IgD-negative memory B cell (primary cell): ENCODE measurements around the gene ALPL. TPM values are rescaled to one million over a fixed set of nuclear protein-coding genes. Genes with fewer than 3 reads are reported as not detected.

Experiments used
- H3K27ac Mint-ChIP-seq, 3 donors: one replicate each; pipeline ENCODE4 v1.8.0; 2020 to 2022; ENCODE audit warnings: mild to moderate bottlenecking in 3 of 3, mixed read lengths in 3 of 3, moderate library complexity in 1 of 3
- H3K27me3 Mint-ChIP-seq: one replicate; pipeline ENCODE4 v1.8.0; 2021; ENCODE audit warnings: mixed read lengths
- H3K36me3 Mint-ChIP-seq: one replicate; pipeline ENCODE4 v1.8.0; 2020; ENCODE audit warnings: mild to moderate bottlenecking, mixed read lengths
- H3K4me1 Mint-ChIP-seq, 3 donors: one replicate each; pipeline ENCODE4 v1.8.0; 2020 to 2022; ENCODE audit warnings: mixed read lengths in 3 of 3, mild to moderate bottlenecking in 1 of 3
- H3K4me3 Mint-ChIP-seq, 4 donors: one replicate each; pipeline ENCODE4 v1.8.0; 2020 to 2022; ENCODE audit warnings: mild to moderate bottlenecking in 4 of 4, mixed read lengths in 4 of 4, moderate library complexity in 3 of 4
- H3K9me3 Mint-ChIP-seq, 3 donors: one replicate each; pipeline ENCODE4 v1.8.0; 2020 to 2021; ENCODE audit warnings: mixed read lengths in 3 of 3, mild to moderate bottlenecking in 1 of 3
- polyA plus RNA-seq: library from polyadenylated mRNA; unstranded; fragments of 300-500 nt; fragmentation: Illumina TruSeq; gene quantifications from one replicate; pipeline ENCODE4 v1.2.3, GENCODE V29; 2021

The ALPL gene
- polyA plus RNA-seq, 1 donor from 2014 or later = 1.4 TPM

GRCh38 chr1:21532496-21532895 lies 23.3 kb downstream of the ALPL start:
- Mint-ChIP-seq H3K4me1 (peaks cover 4 to 8% (median 6%) of the 10 kb centered on the region in 3 donors), H3K27me3 (no peaks in the 10 kb centered on the region)

GRCh38 chr1:21532992-21533534 lies 23.8 kb downstream of the ALPL start:
- Mint-ChIP-seq H3K27me3 (peaks cover 3% of the 10 kb centered on the region), H3K36me3 (peaks cover 2% of the 10 kb centered on the region), H3K4me1 (peaks cover 4 to 8% (median 6%) of the 10 kb centered on the region in 3 donors), H3K4me3 (no peak overlapping the region), H3K9me3 (no peaks in the 10 kb centered on the region), H3K27ac (no peak overlapping the region)

More at GRCh38 chr1:21532496-21532895, 23.3 kb downstream of the ALPL start:
- Mint-ChIP-seq H3K9me3 (no peaks in the 10 kb centered on the region), H3K4me3 (no peak overlapping the region), H3K36me3 (no peaks in the 10 kb centered on the region), H3K27ac (no peak overlapping the region)

GRCh38 chr1:21534146-21534545 lies 24.9 kb downstream of the ALPL start:
- Mint-ChIP-seq H3K4me3 (no peak overlapping the region), H3K36me3 (peaks cover 2% of the 10 kb centered on the region), H3K27ac (no peak overlapping the region), H3K27me3 (peaks cover 13% of the 10 kb centered on the region), H3K9me3 (no peaks in the 10 kb centered on the region), H3K4me1 (peaks cover 4 to 8% (median 6%) of the 10 kb centered on the region in 3 donors)

DNA sequence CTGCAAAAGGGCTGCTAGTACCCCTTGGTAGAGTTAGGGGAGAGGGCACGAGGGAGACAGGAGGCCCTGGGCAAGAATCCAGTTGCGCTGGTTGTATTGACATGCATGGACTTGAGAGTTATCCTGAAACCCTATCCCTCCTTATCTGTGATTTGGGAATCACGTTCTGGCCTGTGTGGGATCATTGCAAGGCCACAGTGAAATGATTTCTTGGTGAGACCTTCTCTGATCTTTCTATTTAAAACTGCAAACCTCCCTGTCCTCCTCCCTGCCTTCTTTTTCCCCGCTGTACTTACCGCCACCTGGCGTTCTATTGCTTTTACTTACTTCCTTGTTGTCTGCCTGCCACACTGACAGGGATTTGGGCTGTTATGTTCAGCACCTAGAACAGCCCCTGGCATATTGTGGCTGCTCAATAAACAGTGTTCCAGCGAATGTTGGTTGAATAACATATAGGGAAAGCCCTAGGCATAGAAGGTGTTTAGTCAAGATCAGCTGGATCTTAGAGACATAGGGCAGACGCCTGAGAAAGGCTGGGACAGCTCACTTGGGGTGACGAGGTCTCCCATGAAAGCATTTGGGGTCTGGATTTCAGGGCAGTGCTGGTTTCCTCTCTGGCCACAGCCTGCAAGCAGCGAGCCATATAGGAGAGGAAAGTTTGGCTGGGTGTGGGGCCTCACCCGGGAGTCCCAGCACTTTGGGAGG lies 25.6 kb downstream of the ALPL start:
- H3K9me3 Mint-ChIP-seq = no peaks in the 10 kb centered on the region
- peaks cover 13% of the 10 kb centered on the region for H3K27me3 Mint-ChIP-seq
- peaks cover 4 to 8% (median 6%) of the 10 kb centered on the region in 3 donors for H3K4me1 Mint-ChIP-seq
- no peak overlapping the region for H3K4me3 Mint-ChIP-seq
- H3K27ac Mint-ChIP-seq = no peak overlapping the region
- peaks cover 2% of the 10 kb centered on the region for H3K36me3 Mint-ChIP-seq

DNA sequence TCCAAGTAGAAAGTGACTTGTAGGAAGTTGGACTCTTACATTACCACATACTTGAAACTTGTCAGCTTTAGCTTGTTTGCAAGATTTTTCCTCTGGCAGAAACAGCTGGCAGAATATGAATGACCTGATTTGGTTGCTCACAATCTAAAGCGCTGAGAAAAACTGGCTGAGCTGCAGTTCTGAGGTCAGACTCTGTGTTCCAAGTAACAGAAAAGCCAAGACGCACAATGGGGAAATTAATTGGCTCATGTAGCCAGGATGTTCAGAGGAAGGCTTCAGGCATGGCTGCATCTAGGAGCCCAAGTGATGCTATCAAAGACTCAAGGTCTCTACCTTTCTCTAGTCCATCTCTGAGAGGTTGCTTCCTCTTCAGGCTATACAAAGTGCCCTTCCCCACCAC lies 27.0 kb downstream of the ALPL start:
- Mint-ChIP-seq H3K27me3 (peaks cover 13% of the 10 kb centered on the region), H3K4me1 (peaks cover 4 to 8% (median 6%) of the 10 kb centered on the region in 3 donors), H3K36me3 (peaks cover 2% of the 10 kb centered on the region), H3K9me3 (no peaks in the 10 kb centered on the region), H3K4me3 (no peak overlapping the region), H3K27ac (no peak overlapping the region)

DNA sequence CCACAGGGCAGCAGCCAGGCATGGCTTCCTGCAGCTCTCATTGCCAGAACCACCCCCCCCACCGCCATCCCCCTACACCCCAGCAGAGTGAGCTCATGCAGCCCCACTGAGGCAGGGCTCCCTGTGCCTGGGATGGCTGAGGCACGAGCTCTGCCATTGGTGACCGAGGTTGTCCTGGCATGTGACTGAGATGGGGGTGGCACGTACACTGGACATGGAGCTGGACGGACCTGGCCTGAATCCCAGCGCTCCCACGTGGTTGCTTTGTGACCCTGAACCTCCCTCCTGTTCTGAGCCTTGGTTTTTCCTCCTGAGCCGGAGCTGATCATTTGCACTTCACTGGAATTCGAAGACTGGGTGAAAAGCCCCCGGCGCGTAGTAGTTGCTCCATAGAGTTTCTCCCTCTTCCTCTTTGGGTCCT lies 28.3 kb downstream of the ALPL start:
- peaks cover 14% of the 10 kb centered on the region for H3K27me3 Mint-ChIP-seq
- H3K27ac Mint-ChIP-seq = no peak overlapping the region
- H3K4me1 Mint-ChIP-seq = peaks cover 4 to 6% (median 4%) of the 10 kb centered on the region in 3 donors
- H3K4me3 Mint-ChIP-seq = peak overlapping the region in 1 of 4 donors; percentile 49
- peaks cover 2% of the 10 kb centered on the region for H3K36me3 Mint-ChIP-seq
- no peaks in the 10 kb centered on the region for H3K9me3 Mint-ChIP-seq

GRCh38 chr1:21537932-21538630 lies 28.9 kb downstream of the ALPL start:
- peaks cover 2% of the 10 kb centered on the region for H3K36me3 Mint-ChIP-seq
- H3K27ac Mint-ChIP-seq = no peak overlapping the region
- H3K27me3 Mint-ChIP-seq = peaks cover 14% of the 10 kb centered on the region

DNA sequence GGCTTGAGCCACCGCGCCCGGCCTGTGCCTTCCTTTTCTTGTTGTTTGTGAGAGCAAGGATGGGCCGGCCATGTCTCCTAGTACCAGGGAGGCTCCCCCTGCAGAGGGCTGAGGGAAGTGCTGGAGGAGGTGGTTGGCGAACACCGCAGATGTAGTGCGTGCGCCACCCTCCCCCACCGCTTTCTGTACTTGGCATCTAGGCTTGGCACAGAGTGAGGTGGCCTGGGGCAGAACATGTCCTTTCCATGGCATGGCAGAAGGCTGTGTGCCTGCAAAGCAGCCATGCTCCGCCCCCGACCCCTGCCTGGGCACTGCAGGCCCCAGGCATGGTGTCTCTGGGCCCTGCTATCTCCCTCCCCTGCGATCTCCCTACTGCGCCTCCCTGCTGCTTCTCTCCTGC lies 30.7 kb downstream of the ALPL start:
- H3K9me3 Mint-ChIP-seq = no peaks in the 10 kb centered on the region
- H3K36me3 Mint-ChIP-seq = peaks cover 2% of the 10 kb centered on the region
- H3K4me1 Mint-ChIP-seq = peaks cover 0 to 1% (median under 1%) of the 10 kb centered on the region in 3 donors
- H3K4me3 Mint-ChIP-seq = no peak overlapping the region
- H3K27ac Mint-ChIP-seq = no peak overlapping the region
- H3K27me3 Mint-ChIP-seq = peaks cover 14% of the 10 kb centered on the region

More at GRCh38 chr1:21537932-21538630, 28.9 kb downstream of the ALPL start:
- peaks cover 4 to 6% (median 4%) of the 10 kb centered on the region in 3 donors for H3K4me1 Mint-ChIP-seq
- H3K9me3 Mint-ChIP-seq = no peaks in the 10 kb centered on the region
- H3K4me3 Mint-ChIP-seq = peak overlapping the region in 1 of 4 donors; percentile 49

GRCh38 chr1:21541329-21541728 lies 32.1 kb downstream of the ALPL start:
- Mint-ChIP-seq H3K4me1 (no peaks in the 10 kb centered on the region), H3K4me3 (no peak overlapping the region), H3K9me3 (no peaks in the 10 kb centered on the region), H3K36me3 (peaks cover 2% of the 10 kb centered on the region), H3K27ac (no peak overlapping the region), H3K27me3 (peaks cover 14% of the 10 kb centered on the region)

- Mint-ChIP-seq H3K4me3 (no peak overlapping the region), H3K36me3 (peaks cover 2% of the 10 kb centered on the region), H3K9me3 (no peaks in the 10 kb centered on the region), H3K27me3 (peaks cover 14% of the 10 kb centered on the region), H3K4me1 (no peaks in the 10 kb centered on the region), H3K27ac (no peak overlapping the region)
Measured at GRCh38 chr1:21541835-21542234, 32.6 kb downstream of the ALPL start.

DNA sequence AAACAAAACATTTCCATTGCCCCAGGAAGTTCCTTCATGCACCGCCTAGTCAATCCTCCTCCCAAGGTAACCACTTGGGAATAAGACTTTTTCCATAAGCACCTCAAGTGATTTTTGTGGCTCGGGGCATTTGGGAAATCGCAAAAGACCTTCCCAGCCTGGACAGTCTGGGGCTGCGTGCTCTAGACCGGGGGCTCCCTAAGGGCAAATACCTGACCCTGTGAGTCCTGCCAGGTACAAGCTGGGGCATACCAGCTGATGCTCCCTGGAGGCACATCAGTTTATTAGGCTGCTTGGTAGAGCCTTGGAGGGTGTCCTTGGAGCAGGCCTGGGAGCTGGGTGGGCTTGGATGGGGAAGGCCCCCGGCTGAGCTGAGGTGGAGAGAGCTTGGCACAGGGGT lies 34.4 kb downstream of the ALPL start:
- H3K9me3 Mint-ChIP-seq = no peaks in the 10 kb centered on the region
- no peak overlapping the region for H3K4me3 Mint-ChIP-seq
- H3K36me3 Mint-ChIP-seq = no peaks in the 10 kb centered on the region
- H3K27ac Mint-ChIP-seq = peak overlapping the region in 1 of 3 donors; percentile 7
- no peaks in the 10 kb centered on the region for H3K4me1 Mint-ChIP-seq
- peaks cover 6% of the 10 kb centered on the region for H3K27me3 Mint-ChIP-seq

DNA sequence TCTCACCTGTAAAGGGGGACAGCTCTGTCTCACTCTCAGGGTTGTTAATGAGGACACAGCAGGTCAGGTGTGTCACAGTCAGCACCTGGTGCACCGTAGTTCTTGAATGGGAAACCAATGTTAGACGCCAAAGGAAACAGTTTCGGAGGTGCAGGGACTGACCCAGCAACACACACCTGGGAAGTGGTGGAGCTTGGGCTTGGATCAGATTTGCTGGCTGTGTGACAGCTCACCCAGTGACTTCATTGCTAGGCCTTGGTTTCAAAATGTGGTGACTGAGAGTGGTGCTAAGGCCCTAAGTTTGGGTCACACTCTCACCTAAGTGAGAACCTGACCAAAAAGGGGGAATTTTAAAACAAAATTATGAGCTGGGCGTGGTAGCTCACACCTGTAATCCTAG lies 34.9 kb downstream of the ALPL start:
- H3K36me3 Mint-ChIP-seq = no peaks in the 10 kb centered on the region
- H3K4me3 Mint-ChIP-seq = no peak overlapping the region
- peaks cover 1% of the 10 kb centered on the region for H3K27me3 Mint-ChIP-seq
- no peaks in the 10 kb centered on the region for H3K4me1 Mint-ChIP-seq
- no peak overlapping the region for H3K27ac Mint-ChIP-seq
- H3K9me3 Mint-ChIP-seq = no peaks in the 10 kb centered on the region

GRCh38 chr1:21546122-21546825 lies 37.1 kb downstream of the ALPL start:
- Mint-ChIP-seq H3K27me3 (peaks cover 4% of the 10 kb centered on the region), H3K4me1 (peaks cover 0 to 3% (median 0%) of the 10 kb centered on the region in 3 donors), H3K9me3 (no peaks in the 10 kb centered on the region), H3K36me3 (no peaks in the 10 kb centered on the region), H3K27ac (peak overlapping the region in 1 of 3 donors; percentile 40), H3K4me3 (no peak overlapping the region)

DNA sequence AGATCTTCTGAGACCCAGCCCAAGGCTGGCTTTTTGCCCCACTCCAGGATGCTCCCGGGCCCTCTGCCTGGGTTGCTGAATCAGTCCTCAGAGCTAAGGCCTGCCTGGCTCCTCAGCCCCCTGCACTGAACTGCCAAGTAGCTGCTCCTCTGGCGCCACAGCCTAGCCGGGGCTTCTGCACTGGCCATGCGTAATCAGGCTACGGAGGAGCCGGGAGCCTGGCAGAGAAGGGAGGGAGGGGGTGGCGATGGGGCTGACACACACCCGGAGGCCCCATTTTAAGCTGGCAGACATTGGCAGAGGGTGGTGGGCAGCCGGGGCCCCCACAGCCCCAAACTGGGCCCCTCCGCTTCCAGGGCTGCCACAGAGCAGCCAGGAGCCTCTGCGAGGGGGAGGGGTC lies 38.7 kb downstream of the ALPL start:
- H3K4me3 Mint-ChIP-seq = no peak overlapping the region
- H3K9me3 Mint-ChIP-seq = no peaks in the 10 kb centered on the region
- H3K36me3 Mint-ChIP-seq = no peaks in the 10 kb centered on the region
- peaks cover 2 to 5% (median 2%) of the 10 kb centered on the region in 3 donors for H3K4me1 Mint-ChIP-seq
- H3K27me3 Mint-ChIP-seq = peaks cover 4% of the 10 kb centered on the region
- no peak overlapping the region for H3K27ac Mint-ChIP-seq

DNA sequence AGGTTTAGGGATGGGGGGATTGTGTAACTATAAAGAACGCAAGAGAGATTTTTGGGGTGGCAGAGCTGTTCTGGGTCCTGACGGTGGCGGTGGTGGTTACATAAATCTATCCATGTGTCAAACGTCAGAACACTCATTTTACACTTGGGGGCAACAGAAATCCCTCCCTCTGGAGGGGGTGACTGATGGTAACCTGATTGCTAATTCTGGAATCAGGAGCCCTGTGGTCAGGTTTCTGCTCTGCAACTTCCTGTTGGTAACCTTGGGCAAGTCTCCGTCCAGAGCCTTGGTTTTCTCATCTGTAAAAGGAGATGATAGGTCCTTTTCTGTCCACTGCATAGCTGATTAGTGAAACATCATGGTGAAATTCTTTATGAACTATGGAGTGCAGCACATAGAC lies 40.9 kb downstream of the ALPL start:
- peaks cover 3 to 5% (median 4%) of the 10 kb centered on the region in 3 donors for H3K4me1 Mint-ChIP-seq
- peaks cover 0 to 2% (median 0%) of the 10 kb centered on the region in 3 donors for H3K9me3 Mint-ChIP-seq
- H3K4me3 Mint-ChIP-seq = no peak overlapping the region
- H3K36me3 Mint-ChIP-seq = no peaks in the 10 kb centered on the region
- H3K27me3 Mint-ChIP-seq = peaks cover 6% of the 10 kb centered on the region
- no peak overlapping the region for H3K27ac Mint-ChIP-seq
